Epidermal melanocyte (primary cell): Measurements from ENCODE around the gene NUDT21.
"Not testable (repeated sequence)": the region's sequence is repeated elsewhere in the genome, so short reads cannot be mapped to it uniquely, and the experiment has no call there.

ENCODE experiments used
- DNase-seq: peaks from one replicate; pipeline ENCODE4 v3.0.0; 2011; ENCODE audit warnings: low spot score; ENCODE audit not compliant: insufficient read length

The NUDT21 gene

GRCh38 chr16:56380778-56381485 is 70.2 kb downstream of the NUDT21 start:
- DNase-seq: not testable (repeated sequence)
